ENCODE results near the gene TRIM15. TPM values are rescaled to one million over a fixed set of nuclear protein-coding genes. Genes with fewer than 3 reads are reported as not detected.

Gene TRIM15
- total RNA-seq, 3 donors from 2014 or later (not counting 1 experiment from before 2014, with no cell fraction given) = not detected

- Mint-ChIP-seq H3K4me1 (peaks cover 5 to 7% of the 10 kb centered on the region in 2 donors), H3K36me3 (no peaks in the 10 kb centered on the region), H3K9me3 (no peaks in the 10 kb centered on the region), H3K27me3 (ENCODE audit: low read depth in 2 of 2) (peaks cover 57 to 77% of the 10 kb centered on the region in 2 donors), H3K27ac (no peak overlapping the region), H3K4me3 (no peak overlapping the region)
- H3K27ac ChIP-seq (ENCODE audit: low read length) = no peak overlapping the region
- H3K36me3 ChIP-seq (ENCODE audit: control insufficient read depth, insufficient read depth, low read length) = no peaks in the 10 kb centered on the region
- H3K27me3 ChIP-seq (ENCODE audit: control insufficient read depth, insufficient read depth, low read length) = peaks cover 26% of the 10 kb centered on the region
- 88% methylated on average over 9 of the region's 10 CpGs for WGBS (ENCODE audit: insufficient coverage)
- H3K4me1 ChIP-seq (ENCODE audit: control insufficient read depth, insufficient read depth, low read length) = peaks cover 4% of the 10 kb centered on the region
- intact Hi-C loops (cut with micrococcal nuclease) = loop anchor here (2.0 kb wide), 1 partner anchor 281 kb away; no protein-coding TSS in a partner anchor
- DNase-seq (no peak), ATAC-seq (no peak)
- no peak overlapping the region for H3K4me3 ChIP-seq (ENCODE audit: low read length)
- H3K9me3 ChIP-seq (ENCODE audit: control insufficient read depth, insufficient read depth, low read length) = no peaks in the 10 kb centered on the region
- no peak for TF ChIP-seq CTCF (IDR thresholded peaks at IDR 0.05)
Observed at GRCh38 chr6:30129265-30130178, 33.8 kb upstream of the TRIM15 start.

- intact Hi-C loops (cut with micrococcal nuclease) = loop anchor here (2.0 kb wide), 1 partner anchor 281 kb away; no protein-coding TSS in a partner anchor
- peaks cover 26% of the 10 kb centered on the region for H3K27me3 ChIP-seq (ENCODE audit: control insufficient read depth, insufficient read depth, low read length)
- ATAC-seq (no peak), DNase-seq (no peak)
- Mint-ChIP-seq H3K4me3 (no peak overlapping the region), H3K36me3 (no peaks in the 10 kb centered on the region), H3K4me1 (peaks cover 5 to 7% of the 10 kb centered on the region in 2 donors), H3K9me3 (no peaks in the 10 kb centered on the region), H3K27me3 (ENCODE audit: low read depth in 2 of 2) (peaks cover 56 to 77% of the 10 kb centered on the region in 2 donors), H3K27ac (no peak overlapping the region)
- no peak overlapping the region for H3K4me3 ChIP-seq (ENCODE audit: low read length)
- H3K9me3 ChIP-seq (ENCODE audit: control insufficient read depth, insufficient read depth, low read length) = no peaks in the 10 kb centered on the region
- no peaks in the 10 kb centered on the region for H3K36me3 ChIP-seq (ENCODE audit: control insufficient read depth, insufficient read depth, low read length)
- no peak for TF ChIP-seq CTCF (IDR thresholded peaks at IDR 0.05)
- H3K27ac ChIP-seq (ENCODE audit: low read length) = no peak overlapping the region
- peaks cover 4% of the 10 kb centered on the region for H3K4me1 ChIP-seq (ENCODE audit: control insufficient read depth, insufficient read depth, low read length)
- 84% methylated on average over 3 of the region's 4 CpGs for WGBS (ENCODE audit: insufficient coverage)
Observed at GRCh38 chr6:30130179-30130679, 33.1 kb upstream of the TRIM15 start.

- DNase-seq (peak; percentile 36 to 94), ATAC-seq (peak; percentile 95 to 99 (median 98))
- Mint-ChIP-seq H3K4me1 (peaks cover 5 to 7% of the 10 kb centered on the region in 2 donors), H3K9me3 (no peaks in the 10 kb centered on the region), H3K36me3 (no peaks in the 10 kb centered on the region), H3K4me3 (no peak overlapping the region), H3K27me3 (ENCODE audit: low read depth in 2 of 2) (peaks cover 48 to 68% of the 10 kb centered on the region in 2 donors), H3K27ac (no peak overlapping the region)
- Histone ChIP-seq H3K27ac (ENCODE audit: low read length) (no peak overlapping the region), H3K36me3 (ENCODE audit: control insufficient read depth, insufficient read depth, low read length) (no peaks in the 10 kb centered on the region), H3K9me3 (ENCODE audit: control insufficient read depth, insufficient read depth, low read length) (no peaks in the 10 kb centered on the region), H3K4me3 (ENCODE audit: low read length) (no peak overlapping the region), H3K4me1 (ENCODE audit: control insufficient read depth, insufficient read depth, low read length) (peaks cover 4% of the 10 kb centered on the region), H3K27me3 (ENCODE audit: control insufficient read depth, insufficient read depth, low read length) (peaks cover 26% of the 10 kb centered on the region)
- intact Hi-C loops (cut with micrococcal nuclease) = loop anchor here (1.0 to 2.0 kb wide), 2 partner anchors 28 to 282 kb away; no protein-coding TSS in a partner anchor
- peak; percentile 100 for TF ChIP-seq CTCF (IDR thresholded peaks at IDR 0.05)
- WGBS (ENCODE audit: insufficient coverage) = 37% methylated on average over 16 of the region's 16 CpGs
Observed at GRCh38 chr6:30130887-30131862, 32.2 kb upstream of the TRIM15 start.

Data from natural killer cell (primary cell).